ENCODE measurements around the gene SLC22A25.

GRCh38 chr11:63280920-63281319 lies 37.5 kb upstream of the SLC22A25 start:
- TF ChIP-seq, protein P1, sequence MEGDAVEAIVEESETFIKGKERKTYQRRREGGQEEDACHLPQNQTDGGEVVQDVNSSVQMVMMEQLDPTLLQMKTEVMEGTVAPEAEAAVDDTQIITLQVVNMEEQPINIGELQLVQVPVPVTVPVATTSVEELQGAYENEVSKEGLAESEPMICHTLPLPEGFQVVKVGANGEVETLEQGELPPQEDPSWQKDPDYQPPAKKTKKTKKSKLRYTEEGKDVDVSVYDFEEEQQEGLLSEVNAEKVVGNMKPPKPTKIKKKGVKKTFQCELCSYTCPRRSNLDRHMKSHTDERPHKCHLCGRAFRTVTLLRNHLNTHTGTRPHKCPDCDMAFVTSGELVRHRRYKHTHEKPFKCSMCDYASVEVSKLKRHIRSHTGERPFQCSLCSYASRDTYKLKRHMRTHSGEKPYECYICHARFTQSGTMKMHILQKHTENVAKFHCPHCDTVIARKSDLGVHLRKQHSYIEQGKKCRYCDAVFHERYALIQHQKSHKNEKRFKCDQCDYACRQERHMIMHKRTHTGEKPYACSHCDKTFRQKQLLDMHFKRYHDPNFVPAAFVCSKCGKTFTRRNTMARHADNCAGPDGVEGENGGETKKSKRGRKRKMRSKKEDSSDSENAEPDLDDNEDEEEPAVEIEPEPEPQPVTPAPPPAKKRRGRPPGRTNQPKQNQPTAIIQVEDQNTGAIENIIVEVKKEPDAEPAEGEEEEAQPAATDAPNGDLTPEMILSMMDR (IDR thresholded peaks at IDR 0.05; ENCODE audit: low read depth, low read length): no peak
- TF ChIP-seq, protein P2, sequence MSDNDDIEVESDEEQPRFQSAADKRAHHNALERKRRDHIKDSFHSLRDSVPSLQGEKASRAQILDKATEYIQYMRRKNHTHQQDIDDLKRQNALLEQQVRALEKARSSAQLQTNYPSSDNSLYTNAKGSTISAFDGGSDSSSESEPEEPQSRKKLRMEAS (IDR thresholded peaks at IDR 0.05; ENCODE audit: low read depth, low read length): no peak
- no peak for TF ChIP-seq POLR2A (IDR thresholded peaks at IDR 0.05; ENCODE audit: extremely low read depth, insufficient read length)
- TF ChIP-seq MYC (IDR thresholded peaks at IDR 0.05; ENCODE audit: low read depth, low read length): no peak

Measured in NB4 (cell line).